ENCODE measurements around the gene NFKB2. TPM values are rescaled to one million over a fixed set of nuclear protein-coding genes. Genes with fewer than 3 reads are reported as not detected.
A peak's percentile ranks its signal among the peaks of the same experiment; 100 is the strongest.

NFKB2 gene
- total and polyA plus RNA-seq, 2 of the 4 experiments (the other 2 are of a cell fraction): 16.1 to 32.3 TPM

GRCh38 chr10:102449321-102450123 lies 54.0 kb downstream of the NFKB2 start:
- TF ChIP-seq NFE2L2 (IDR thresholded peaks at IDR 0.05; ENCODE audit: low read depth, low read length) (no peak), CTCF (conservative IDR thresholded peaks at IDR 0.05; ENCODE audit: low read depth, low read length) (no peak), RFX5 (IDR thresholded peaks at IDR 0.05; ENCODE audit: low read depth, low read length) (no peak)
- no TSS peak for BruUV-seq (replicated peaks)
- peaks cover 4% of the 10 kb centered on the region in 2 experiments; a peak in 2 of 4 replicates for H3K79me1 ChIP-seq (ENCODE audit: low read depth in 1 of 2, low read length in 2 of 2)
- POLR2A ChIA-PET (ENCODE audit: unreplicated experiment): no interaction called here
- H2AFZ ChIP-seq (replicated peaks; ENCODE audit: low read length, poor library complexity): peak overlapping the region; percentile 99
- 0 out of 3 replicates have a peak overlapping the region, but pooled peaks have one; percentile 11 for H2BK15ac ChIP-seq (ENCODE audit: low read depth, low read length)
- no peak overlapping the region for H3K18ac ChIP-seq (ENCODE audit: low read depth, low read length)
- H3K56ac ChIP-seq (ENCODE audit: extremely low read depth, insufficient read depth, low read length): no peak overlapping the region
- H2BK120ac ChIP-seq (ENCODE audit: low read depth, low read length): no peak overlapping the region; the same call in 1 of the 2 replicates
- peaks cover 9% of the 10 kb centered on the region for H3K4me1 ChIP-seq (ENCODE audit: control insufficient read depth, insufficient read depth, low read length)
- H4K5ac ChIP-seq (ENCODE audit: low read depth, low read length): peak overlapping the region; percentile 77
- peaks cover 10% of the 10 kb centered on the region; the same call in 1 of the 2 replicates for H3K9me1 ChIP-seq (ENCODE audit: insufficient read depth, low read length)
- no peak overlapping the region; the same call in 1 of the 2 replicates for H4K91ac ChIP-seq (ENCODE audit: insufficient read depth, low read depth, low read length)
- peak overlapping the region; percentile 89 for H2AK5ac ChIP-seq (ENCODE audit: low read depth, low read length)
- H2AK9ac ChIP-seq (replicated peaks; ENCODE audit: low read depth, low read length, poor library complexity): peak overlapping the region; percentile 70
- no peaks in the 10 kb centered on the region for H3K36me3 ChIP-seq (ENCODE audit: control insufficient read depth, insufficient read depth, low read length)
- H3K23ac ChIP-seq (ENCODE audit: low read depth, low read length): peak overlapping the region; percentile 65; the same call in 1 of the 2 replicates
- no peak overlapping the region for H2BK5ac ChIP-seq (ENCODE audit: low read depth, low read length, poor library complexity, severe bottlenecking)
- H3K9me3 ChIP-seq (ENCODE audit: control insufficient read depth, insufficient read depth, low read length): no peaks in the 10 kb centered on the region
- peak overlapping the region; percentile 47 for H3K4ac ChIP-seq (ENCODE audit: low read depth, low read length)
- no peaks in the 10 kb centered on the region; the same call in 1 of the 2 replicates for H4K20me1 ChIP-seq (ENCODE audit: insufficient read depth, low read length)
- peak overlapping the region; percentile 70 for H3K9ac ChIP-seq (ENCODE audit: low read depth, low read length)
- peak overlapping the region; percentile 97 for H3K4me2 ChIP-seq (ENCODE audit: low read depth, low read length)
- no peak for ATAC-seq (ENCODE audit: low read depth)
- peak overlapping the region; percentile 34 for H3K14ac ChIP-seq (replicated peaks; ENCODE audit: low read depth, low read length)
- no CpG with 5 or more reads among the region's 30 CpGs for WGBS, 2 experiments (ENCODE audit: extremely low coverage in 2 of 2, insufficient read length in 1 of 2)
- in situ Hi-C loops (cut with MboI; ENCODE audit: low sequenced_read_pairs): no loop called here
- no peak for DNase-seq
- H3K4me3 ChIP-seq (ENCODE audit: insufficient read depth, low read depth, low read length): peak overlapping the region; percentile 66
- dilution Hi-C loops (cut with HindIII; ENCODE audit: low sequenced_read_pairs, unreplicated experiment): no loop called here
- H2BK20ac ChIP-seq (ENCODE audit: low read depth, low read length): no peak overlapping the region
- H3K27ac ChIP-seq (ENCODE audit: insufficient read depth, low read length): no peak overlapping the region; the same call in 1 of the 2 replicates
- H4K8ac ChIP-seq (ENCODE audit: low read depth in 2 of 2, low read length in 2 of 2): peak overlapping the region; percentile 70 to 98
- no peaks in the 10 kb centered on the region; the same call in 1 of the 2 replicates for H3K27me3 ChIP-seq (ENCODE audit: control insufficient read depth, insufficient read depth, low read length)
- CTCF ChIA-PET: no interaction called here
- intact Hi-C loops (cut with micrococcal nuclease): no loop called here

Measured in IMR-90 (cell line).